Stomach (tissue), 9 donors: ENCODE data around the gene SCYGR4. TPM values are rescaled to one million over a fixed set of nuclear protein-coding genes. Genes with fewer than 3 reads are reported as not detected.

Source experiments
- DNase-seq, 2 donors: peaks; one replicate each; pipeline versions ENCODE4 v3.0.0 to v3.0.0-alpha.2; 2013 to 2019
- H3K27ac ChIP-seq, 5 donors: fragments of 200-600 bp in 4 of 5; sonication (generic) in 4 of 5; one replicate each; pipeline ENCODE4 v1.5.1; 2013 to 2019; ENCODE audit warnings: mild to moderate bottlenecking in 1 of 5, moderate library complexity in 1 of 5
- H3K27me3 ChIP-seq, 3 donors: fragments of 200-600 bp; sonication (generic); one replicate each; pipeline ENCODE4 v1.5.1; 2017 to 2019; ENCODE audit warnings: mixed run types in 1 of 3
- H3K36me3 ChIP-seq, 4 donors: fragments of 200-600 bp; sonication (generic); 1 replicate in 3 of 4; 2 replicates in 1 of 4; pipeline ENCODE4 v1.5.1; 2016 to 2019
- H3K4me1 ChIP-seq, 4 donors: fragments of 200-600 bp; sonication (generic); one replicate each; pipeline ENCODE4 v1.5.1; 2016 to 2019
- H3K4me3 ChIP-seq, 4 donors: fragments of 200-600 bp; sonication (generic) in 3 of 4; one replicate each; pipeline ENCODE4 v1.5.1; 2016 to 2019; ENCODE audit warnings: mild to moderate bottlenecking in 1 of 4
- H3K9me3 ChIP-seq, 4 donors: fragments of 200-600 bp; sonication (generic); one replicate each; pipeline ENCODE4 v1.5.1; 2016 to 2019
- CTCF ChIP-seq, 7 experiments: fragments of 450-650 bp in 4 of 7; fragments of 200-600 bp in 3 of 7; sonication (generic) in 3 of 7; IDR thresholded peaks; one replicate each; pipeline ENCODE4 v1.5.1; 2016 to 2019; ENCODE audit warnings: antibody characterized with exemption in 7 of 7, control low read depth in 2 of 7, mild to moderate bottlenecking in 1 of 7
- EP300 ChIP-seq: sonication (generic); formaldehyde crosslinking; IDR thresholded peaks from one replicate; pipeline ENCODE4 v1.6.1; 2017; ENCODE audit warnings: antibody characterized with exemption
- POLR2A ChIP-seq, 4 donors: fragments of 450-650 bp; IDR thresholded peaks; one replicate each; pipeline ENCODE4 v1.6.1; 2016; ENCODE audit warnings: antibody characterized with exemption in 4 of 4, control low read depth in 2 of 4, mild to moderate bottlenecking in 1 of 4, moderate library complexity in 1 of 4
- POLR2AphosphoS5 ChIP-seq, 3 donors: sonication (generic); formaldehyde crosslinking; IDR thresholded peaks; one replicate each; pipeline ENCODE4 v1.6.1; 2016; ENCODE audit warnings: antibody characterized with exemption in 3 of 3
- WGBS, 5 donors: extraction: QIAGEN DNeasy Blood & Tissue Kit in 3 of 5; methylation state at CpG; one replicate each; pipeline versions ENCODE4 v1.1.5 to v1.1.7; 2013 to 2018; 5-methylcytosine and 5-hydroxymethylcytosine counted together
- intact Hi-C: fragments of 100-400 bp; cut with DNase I; formaldehyde crosslinking; loops from one replicate; pipeline ENCODE4 v1.15.1; 2023; ENCODE audit warnings: low total_unique reads
- polyA plus RNA-seq, 3 donors: library from polyadenylated mRNA; stranded (reverse); fragments of 200-250 nt; gene quantifications; one replicate each; pipeline ENCODE4 v1.2.3, GENCODE V29; 2013
- total RNA-seq, 5 donors: library from RNA; depleted of rRNA; stranded (reverse); fragments of >200 nt; gene quantifications; one replicate each; pipeline versions ENCODE4 v1.1.0 to v1.2.3, GENCODE V29; 2014 to 2016
- donor health status: healthy with polysubstance abuse.
- donor health status: Bipolar disorder and iron deficiency.
- donor health status: healthy.

SCYGR4 gene
- total and polyA plus RNA-seq, 8 donors, result not detected

- Histone ChIP-seq H3K27me3 (peaks cover 0 to 13% (median 0%) of the 10 kb centered on the region in 3 donors), H3K27ac (no peak overlapping the region), H3K36me3 (no peaks in the 10 kb centered on the region), H3K9me3 (no peaks in the 10 kb centered on the region), H3K4me3 (no peak overlapping the region), H3K4me1 (no peaks in the 10 kb centered on the region)
- TF ChIP-seq POLR2A (IDR thresholded peaks at IDR 0.05) (no peak), CTCF (IDR thresholded peaks at IDR 0.05) (no peak), POLR2AphosphoS5 (IDR thresholded peaks at IDR 0.05) (no peak), EP300 (no peak)
- 53 to 65% (median 57%) methylated on average over 7 of the region's 7 CpGs for WGBS, 5 donors
- no peak for DNase-seq
- intact Hi-C loops, result no loop called here
Observed at GRCh38 chr2:227629435-227629834, 12.1 kb downstream of the SCYGR4 start.

- WGBS, 5 donors, result 82 to 88% (median 87%) methylated on average over 3 of the region's 3 CpGs
- intact Hi-C loops, result no loop called here
Observed at GRCh38 chr2:227630322-227630721, 13.0 kb downstream of the SCYGR4 start.

GRCh38 chr2:227632827-227633226 lies 15.5 kb downstream of the SCYGR4 start:
- intact Hi-C loops, result no loop called here

More at GRCh38 chr2:227630322-227630721, 13.0 kb downstream of the SCYGR4 start:
- no peak overlapping the region for H3K27ac ChIP-seq
- no peaks in the 10 kb centered on the region for H3K4me1 ChIP-seq
- DNase-seq, result no peak
- no peak overlapping the region for H3K4me3 ChIP-seq
- H3K36me3 ChIP-seq, result no peaks in the 10 kb centered on the region
- peaks cover 0 to 13% (median 0%) of the 10 kb centered on the region in 3 donors for H3K27me3 ChIP-seq
- TF ChIP-seq EP300 (no peak), POLR2AphosphoS5 (IDR thresholded peaks at IDR 0.05) (no peak), POLR2A (IDR thresholded peaks at IDR 0.05) (no peak), CTCF (IDR thresholded peaks at IDR 0.05) (no peak)
- H3K9me3 ChIP-seq, result no peaks in the 10 kb centered on the region

GRCh38 chr2:227634201-227634600 lies 16.9 kb downstream of the SCYGR4 start:
- intact Hi-C loops, result no loop called here
- Histone ChIP-seq H3K27me3 (peaks cover 0 to 6% (median 0%) of the 10 kb centered on the region in 3 donors), H3K27ac (no peak overlapping the region), H3K9me3 (no peaks in the 10 kb centered on the region), H3K4me3 (no peak overlapping the region), H3K36me3 (no peaks in the 10 kb centered on the region), H3K4me1 (no peaks in the 10 kb centered on the region)
- no peak for TF ChIP-seq POLR2A (IDR thresholded peaks at IDR 0.05)
- TF ChIP-seq POLR2AphosphoS5 (IDR thresholded peaks at IDR 0.05), result no peak
- TF ChIP-seq CTCF (IDR thresholded peaks at IDR 0.05), result no peak
- no peak for TF ChIP-seq EP300
- no peak for DNase-seq
- WGBS, 5 donors, result 51 to 62% (median 60%) methylated on average over 3 of the region's 3 CpGs

More at GRCh38 chr2:227632827-227633226, 15.5 kb downstream of the SCYGR4 start:
- no peak overlapping the region for H3K27ac ChIP-seq
- WGBS, 5 donors, result 78 to 85% (median 79%) methylated on average over 6 of the region's 6 CpGs
- TF ChIP-seq EP300 (no peak), CTCF (IDR thresholded peaks at IDR 0.05) (no peak), POLR2AphosphoS5 (IDR thresholded peaks at IDR 0.05) (no peak), POLR2A (IDR thresholded peaks at IDR 0.05) (no peak)
- no peak for DNase-seq
- H3K4me3 ChIP-seq, result no peak overlapping the region
- H3K36me3 ChIP-seq, result no peaks in the 10 kb centered on the region
- H3K4me1 ChIP-seq, result no peaks in the 10 kb centered on the region
- H3K27me3 ChIP-seq, result peaks cover 0 to 13% (median 0%) of the 10 kb centered on the region in 3 donors
- H3K9me3 ChIP-seq, result no peaks in the 10 kb centered on the region
